ENCODE data around the gene TBL1X. TPM values are rescaled to one million over a fixed set of nuclear protein-coding genes. Genes with fewer than 3 reads are reported as not detected.

Gene TBL1X
- total RNA-seq, 8 experiments from 2014 or later: 5.5 to 19.4 (median 9.0) TPM

DNA sequence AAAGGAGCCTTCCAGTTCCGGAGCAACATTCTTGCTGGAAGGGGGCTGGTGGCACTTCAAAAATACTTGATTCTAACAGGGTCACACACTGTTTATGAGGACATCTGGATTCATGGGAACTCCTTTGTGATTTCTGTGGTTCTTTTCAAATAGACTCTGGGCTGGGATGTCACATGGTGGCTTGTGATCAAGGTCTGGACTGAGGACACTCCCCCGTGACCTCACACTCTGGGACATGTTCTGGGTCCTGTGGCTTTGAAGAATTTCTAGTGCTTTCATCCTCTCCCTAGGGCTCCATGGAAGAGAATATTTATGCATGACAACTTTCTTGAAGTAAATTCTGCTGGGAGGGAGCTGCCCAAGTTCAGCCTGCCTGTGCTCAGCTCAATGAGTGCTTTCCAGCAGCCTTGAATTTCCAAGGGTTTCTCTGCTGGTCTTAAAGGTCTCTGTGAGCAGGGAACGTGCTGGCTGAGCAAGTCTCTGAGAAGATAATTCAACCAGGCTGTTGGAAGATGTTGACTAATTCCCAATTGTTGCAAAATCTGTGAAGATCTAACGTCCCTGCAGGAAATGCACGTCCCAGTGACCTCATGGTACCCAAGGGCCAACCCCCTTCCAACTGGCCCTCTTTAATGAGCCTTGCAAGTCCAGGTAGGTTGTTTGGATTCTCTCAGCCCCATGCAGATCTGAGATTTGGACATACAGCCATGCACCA is 264.5 kb downstream of the TBL1X start:
- no peaks in the 10 kb centered on the region for H3K4me1 ChIP-seq (replicated peaks in 1 of 2)
- 0 to 80% (median 78%) methylated on average over 1 to 3 of the region's 5 CpGs; no CpG with 5 or more reads in 7 of the 10 experiments for WGBS, 10 experiments
- ATAC-seq (replicated peaks in 6 of 8): peak in 5 of 8 experiments; percentile 43 to 96 (median 51)
- no peak overlapping the region for H3K27ac ChIP-seq
- H3K4me3 ChIP-seq: no peak overlapping the region
- in situ Hi-C loops (cut with MboI; ENCODE audit: low pct_unique_long_range_greater_than_20kb in 2 of 9, low sequenced_read_pairs in 9 of 9, unreplicated experiment in 9 of 9): no loop called here

GRCh38 chrX:9730078-9730477 is 265.2 kb downstream of the TBL1X start:
- in situ Hi-C loops (cut with MboI; ENCODE audit: low pct_unique_long_range_greater_than_20kb in 2 of 9, low sequenced_read_pairs in 9 of 9, unreplicated experiment in 9 of 9): no loop called here
- 29 to 100% (median 93%) methylated on average over 1 to 3 of the region's 3 CpGs; no CpG with 5 or more reads in 3 of the 10 experiments for whole genome bisulfite sequencing, 10 experiments
- no peak overlapping the region for H3K4me3 ChIP-seq
- no peaks in the 10 kb centered on the region for H3K4me1 ChIP-seq (replicated peaks in 1 of 2)
- H3K27ac ChIP-seq: no peak overlapping the region
- no peak for ATAC-seq (replicated peaks in 6 of 8)

- 60% methylated on average over 1 of the region's 1 CpG; no CpG with 5 or more reads in 8 of the 10 experiments for WGBS, 10 experiments
- no peak for ATAC-seq (replicated peaks in 6 of 8)
- Histone ChIP-seq H3K4me1 (replicated peaks in 1 of 2) (no peaks in the 10 kb centered on the region), H3K27ac (no peak overlapping the region), H3K4me3 (no peak overlapping the region)
- in situ Hi-C loops (cut with MboI; ENCODE audit: low pct_unique_long_range_greater_than_20kb in 2 of 9, low sequenced_read_pairs in 9 of 9, unreplicated experiment in 9 of 9): no loop called here
These were observed 265.9 kb downstream of the TBL1X start for GRCh38 chrX:9730752-9731151.

- in situ Hi-C loops (cut with MboI; ENCODE audit: low pct_unique_long_range_greater_than_20kb in 2 of 9, low sequenced_read_pairs in 9 of 9, unreplicated experiment in 9 of 9): no loop called here
- no peak overlapping the region for H3K27ac ChIP-seq
- ATAC-seq (replicated peaks in 6 of 8): peak in 1 of 8 experiments; percentile 30
- 0 to 100% (median 77%) methylated on average over 1 to 7 of the region's 7 CpGs; no CpG with 5 or more reads in 5 of the 10 experiments for WGBS, 10 experiments
- no peak overlapping the region for H3K4me3 ChIP-seq
- H3K4me1 ChIP-seq (replicated peaks in 1 of 2): no peaks in the 10 kb centered on the region
These were observed 272.5 kb downstream of the TBL1X start for GRCh38 chrX:9737363-9737762.

- no peak overlapping the region for H3K4me3 ChIP-seq
- in situ Hi-C loops (cut with MboI; ENCODE audit: low pct_unique_long_range_greater_than_20kb in 2 of 9, low sequenced_read_pairs in 9 of 9, unreplicated experiment in 9 of 9): no loop called here
- ATAC-seq (replicated peaks in 6 of 8): no peak
- 20 to 94% (median 73%) methylated on average over 1 to 3 of the region's 3 CpGs; no CpG with 5 or more reads in 5 of the 10 experiments for WGBS, 10 experiments
- no peaks in the 10 kb centered on the region for H3K4me1 ChIP-seq (replicated peaks in 1 of 2)
- H3K27ac ChIP-seq: no peak overlapping the region
These were observed 273.3 kb downstream of the TBL1X start for GRCh38 chrX:9738151-9738550.

DNA sequence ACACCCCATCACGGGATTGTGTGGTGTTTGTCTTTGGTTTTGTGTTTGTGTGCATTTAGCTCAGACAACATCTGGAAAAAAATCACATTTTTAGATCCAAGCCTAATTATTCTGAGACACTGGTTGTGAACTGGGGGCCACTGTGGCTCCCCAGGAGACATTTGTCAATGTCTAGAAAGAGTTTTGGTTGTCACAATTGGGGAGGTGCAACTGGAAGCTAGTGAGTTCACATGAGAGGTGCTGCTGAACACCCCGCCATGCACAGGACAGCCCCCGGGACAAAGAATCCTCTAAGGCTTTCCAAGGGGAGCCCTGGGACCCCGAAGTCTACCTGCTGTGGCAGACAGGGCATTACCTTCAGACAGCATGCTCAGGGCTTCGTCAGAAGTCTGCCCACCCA is 274.3 kb downstream of the TBL1X start:
- WGBS, 10 experiments: 0 to 71% (median 40%) methylated on average over 1 of the region's 5 CpGs; no CpG with 5 or more reads in 7 of the 10 experiments
- H3K4me3 ChIP-seq: no peak overlapping the region
- no peak overlapping the region for H3K27ac ChIP-seq
- no peaks in the 10 kb centered on the region for H3K4me1 ChIP-seq (replicated peaks in 1 of 2)
- ATAC-seq (replicated peaks in 6 of 8): no peak
- in situ Hi-C loops (cut with MboI; ENCODE audit: low pct_unique_long_range_greater_than_20kb in 2 of 9, low sequenced_read_pairs in 9 of 9, unreplicated experiment in 9 of 9): no loop called here

DNA sequence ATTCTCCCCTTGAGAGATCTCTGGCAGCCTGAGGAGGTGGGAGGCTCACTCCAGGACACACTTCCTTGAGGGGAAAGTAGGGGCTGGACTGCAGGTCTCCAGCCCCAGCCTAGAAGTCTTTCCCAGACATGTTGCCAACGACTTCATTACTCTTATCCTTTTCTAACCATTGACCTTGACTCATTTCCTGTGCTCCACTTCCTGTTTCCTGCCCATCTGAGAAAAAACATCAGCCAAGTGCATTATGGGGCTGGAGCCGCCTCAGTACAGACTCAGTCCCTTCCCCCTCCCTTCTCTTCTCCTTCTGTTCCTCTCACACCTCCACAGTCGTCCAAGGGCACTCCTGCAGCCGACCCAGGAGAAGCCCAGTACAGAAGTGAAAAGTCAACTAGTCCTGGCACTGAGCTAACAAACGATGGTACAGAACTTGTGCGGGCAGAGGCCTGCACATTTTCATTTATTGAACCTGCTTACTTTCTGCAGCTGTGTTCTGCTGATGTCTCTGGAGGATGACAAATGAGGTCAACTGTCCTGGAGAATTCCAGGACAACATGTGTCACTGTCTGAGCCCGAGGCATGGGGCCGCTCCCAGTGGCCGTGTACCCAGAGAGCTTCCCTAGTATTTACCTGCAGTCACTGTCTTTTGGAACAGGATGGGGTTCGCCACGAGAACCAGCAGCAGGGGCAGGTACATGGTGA is 280.7 kb downstream of the TBL1X start:
- Histone ChIP-seq H3K4me3 (no peak overlapping the region), H3K4me1 (replicated peaks in 1 of 2) (peaks cover 19 to 24% of the 10 kb centered on the region in 2 donors), H3K27ac (peak overlapping the region in 1 of 2 donors; percentile 71)
- 40 to 84% methylated on average over 1 to 7 of the region's 11 CpGs; no CpG with 5 or more reads in 8 of the 10 experiments for WGBS, 10 experiments
- peak in 7 of 8 experiments; percentile 39 to 64 (median 53) for ATAC-seq (replicated peaks in 6 of 8)
- in situ Hi-C loops (cut with MboI; ENCODE audit: low pct_unique_long_range_greater_than_20kb in 2 of 9, low sequenced_read_pairs in 9 of 9, unreplicated experiment in 9 of 9): no loop called here

- no peak overlapping the region for H3K4me3 ChIP-seq
- WGBS, 10 experiments: 0 to 80% (median 14%) methylated on average over 1 to 2 of the region's 3 CpGs; no CpG with 5 or more reads in 6 of the 10 experiments
- in situ Hi-C loops (cut with MboI; ENCODE audit: low pct_unique_long_range_greater_than_20kb in 2 of 9, low sequenced_read_pairs in 9 of 9, unreplicated experiment in 9 of 9): no loop called here
- H3K27ac ChIP-seq: peak overlapping the region in 1 of 2 donors; percentile 71
- ATAC-seq (replicated peaks in 6 of 8): peak in 7 of 8 experiments; percentile 44 to 82 (median 74)
- peaks cover 19 to 24% of the 10 kb centered on the region in 2 donors for H3K4me1 ChIP-seq (replicated peaks in 1 of 2)
These were observed 281.5 kb downstream of the TBL1X start for GRCh38 chrX:9746148-9746888.

DNA sequence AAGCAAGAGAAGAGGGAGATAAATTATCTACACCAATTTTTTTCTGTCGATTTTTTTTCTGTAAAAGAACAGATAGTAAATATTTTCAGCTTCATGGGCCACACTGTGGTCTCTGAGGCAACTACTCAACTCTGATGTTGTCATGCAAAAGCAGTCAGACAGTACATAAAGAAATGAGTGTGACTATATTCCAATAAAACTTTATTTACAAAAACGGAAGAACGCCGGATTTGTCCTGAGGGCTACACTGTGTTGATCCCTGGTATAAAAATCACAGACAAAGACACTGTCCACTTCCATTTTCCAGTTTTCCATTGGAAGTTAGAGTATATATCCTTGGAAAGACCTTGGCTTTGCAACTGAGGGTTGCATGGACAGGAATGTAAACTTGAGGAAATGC is 282.8 kb downstream of the TBL1X start:
- peak in 1 of 8 experiments; percentile 40 for ATAC-seq (replicated peaks in 6 of 8)
- 40 to 100% (median 93%) methylated on average over 1 to 4 of the region's 4 CpGs; no CpG with 5 or more reads in 5 of the 10 experiments for WGBS, 10 experiments
- no peak overlapping the region for H3K4me3 ChIP-seq
- in situ Hi-C loops (cut with MboI; ENCODE audit: low pct_unique_long_range_greater_than_20kb in 2 of 9, low sequenced_read_pairs in 9 of 9, unreplicated experiment in 9 of 9): no loop called here
- H3K4me1 ChIP-seq (replicated peaks in 1 of 2): peaks cover 19 to 24% of the 10 kb centered on the region in 2 donors
- no peak overlapping the region for H3K27ac ChIP-seq

DNA sequence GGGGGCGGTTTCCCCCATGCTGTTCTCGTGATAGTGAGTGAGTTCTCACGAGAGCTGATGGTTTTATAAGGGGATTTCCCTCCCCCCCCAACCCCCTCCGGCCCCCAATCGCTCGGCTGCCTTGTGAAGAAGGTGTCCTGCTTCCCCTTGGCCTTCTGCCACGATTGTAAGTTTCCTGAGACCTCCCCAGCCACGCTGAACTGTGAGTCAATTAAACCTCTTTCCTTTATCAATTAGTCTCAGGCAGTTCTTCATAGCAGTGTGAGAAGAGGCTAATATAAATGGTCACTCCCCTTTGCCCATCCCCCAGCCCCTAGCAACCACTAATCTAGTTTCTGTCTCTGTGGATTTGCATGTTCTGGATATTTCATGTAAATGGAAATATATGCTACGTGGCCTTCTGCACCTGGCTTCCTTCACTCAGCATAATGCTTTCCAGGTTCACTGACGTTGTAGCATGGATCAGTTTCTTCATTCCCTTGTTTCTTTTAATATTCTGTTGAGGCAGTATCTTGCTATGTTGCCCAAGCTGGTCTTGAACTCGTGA is 284.4 kb downstream of the TBL1X start:
- peak in 1 of 8 experiments; percentile 68 for ATAC-seq (replicated peaks in 6 of 8)
- Histone ChIP-seq H3K4me1 (replicated peaks in 1 of 2) (peaks cover 19 to 24% of the 10 kb centered on the region in 2 donors), H3K27ac (no peak overlapping the region), H3K4me3 (no peak overlapping the region)
- in situ Hi-C loops (cut with MboI; ENCODE audit: low pct_unique_long_range_greater_than_20kb in 2 of 9, low sequenced_read_pairs in 9 of 9, unreplicated experiment in 9 of 9): no loop called here
- 33 to 82% (median 47%) methylated on average over 1 to 5 of the region's 11 CpGs; no CpG with 5 or more reads in 7 of the 10 experiments for WGBS, 10 experiments

DNA sequence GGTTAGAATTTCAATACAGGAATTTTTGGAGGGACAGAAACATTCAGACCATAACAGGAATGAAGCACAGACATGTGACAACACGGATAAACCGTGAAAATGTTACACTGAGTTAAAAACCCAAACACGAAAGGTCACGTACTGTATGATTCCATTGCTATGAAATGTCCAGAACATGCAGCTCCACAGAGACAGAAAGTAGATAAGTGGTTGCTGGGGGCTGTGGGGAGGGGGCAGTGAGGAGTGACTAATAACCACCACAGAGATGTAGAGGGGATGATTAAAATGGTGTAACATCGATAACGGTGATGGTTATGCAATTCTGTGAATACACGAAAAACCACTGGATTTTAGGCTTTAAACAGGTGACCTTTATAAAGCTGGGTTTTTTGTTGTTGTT is 292.5 kb downstream of the TBL1X start:
- no peak overlapping the region for H3K4me3 ChIP-seq
- in situ Hi-C loops (cut with MboI; ENCODE audit: low pct_unique_long_range_greater_than_20kb in 2 of 9, low sequenced_read_pairs in 9 of 9, unreplicated experiment in 9 of 9): no loop called here
- H3K4me1 ChIP-seq (replicated peaks in 1 of 2): no peaks in the 10 kb centered on the region
- H3K27ac ChIP-seq: no peak overlapping the region
- 96 to 100% methylated on average over 1 to 4 of the region's 7 CpGs; no CpG with 5 or more reads in 8 of the 10 experiments for WGBS, 10 experiments
- no peak for ATAC-seq (replicated peaks in 6 of 8)

GRCh38 chrX:9758021-9758638 is 293.3 kb downstream of the TBL1X start:
- WGBS, 10 experiments: 6 to 67% (median 10%) methylated on average over 1 to 3 of the region's 4 CpGs; no CpG with 5 or more reads in 7 of the 10 experiments
- ATAC-seq (replicated peaks in 6 of 8): no peak
- in situ Hi-C loops (cut with MboI; ENCODE audit: low pct_unique_long_range_greater_than_20kb in 2 of 9, low sequenced_read_pairs in 9 of 9, unreplicated experiment in 9 of 9): no loop called here
- H3K4me3 ChIP-seq: no peak overlapping the region
- H3K4me1 ChIP-seq (replicated peaks in 1 of 2): no peaks in the 10 kb centered on the region
- H3K27ac ChIP-seq: no peak overlapping the region

All from motor neuron (in vitro differentiated cells).